HL-60/S4 treated with phorbol 12-myristate 13-acetate at 8.2 ng/mL for 4 days and 3 days (cell line): ENCODE measurements around the gene MAG.

Experiments
- in situ Hi-C: fragments of 300-500 bp; cut with MboI; formaldehyde crosslinking; loops from 2 replicates; pipeline ENCODE4 v1.15.0; 2022; ENCODE audit warnings: low sequenced_read_pairs

The MAG gene

DNA sequence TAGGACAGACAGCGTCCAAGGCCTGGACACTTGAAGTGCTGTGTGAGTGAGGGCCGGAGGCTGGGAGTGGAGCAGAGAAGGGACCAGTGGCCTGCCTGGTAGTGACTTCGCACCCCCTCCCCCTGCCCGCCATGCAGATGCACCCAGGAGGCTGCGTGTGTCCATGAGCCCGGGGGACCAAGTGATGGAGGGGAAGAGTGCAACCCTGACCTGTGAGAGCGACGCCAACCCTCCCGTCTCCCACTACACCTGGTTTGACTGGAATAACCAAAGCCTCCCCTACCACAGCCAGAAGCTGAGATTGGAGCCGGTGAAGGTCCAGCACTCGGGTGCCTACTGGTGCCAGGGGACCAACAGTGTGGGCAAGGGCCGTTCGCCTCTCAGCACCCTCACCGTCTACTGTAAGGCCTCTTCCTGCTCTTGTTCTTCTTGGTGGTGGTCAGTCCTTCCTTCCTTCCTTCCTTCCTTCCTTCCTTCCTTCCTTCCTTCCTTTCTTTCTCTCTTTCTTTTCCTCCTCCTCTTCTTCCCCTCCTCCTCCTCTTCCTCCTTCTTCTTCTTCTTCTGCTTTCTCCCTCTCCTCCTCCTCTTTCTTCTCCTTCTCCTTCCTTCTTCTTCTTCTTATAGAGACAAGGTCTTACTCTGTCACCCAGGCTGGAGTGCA lies 49.7 kb downstream of the MAG start:
- in situ Hi-C loops = no loop called here

DNA sequence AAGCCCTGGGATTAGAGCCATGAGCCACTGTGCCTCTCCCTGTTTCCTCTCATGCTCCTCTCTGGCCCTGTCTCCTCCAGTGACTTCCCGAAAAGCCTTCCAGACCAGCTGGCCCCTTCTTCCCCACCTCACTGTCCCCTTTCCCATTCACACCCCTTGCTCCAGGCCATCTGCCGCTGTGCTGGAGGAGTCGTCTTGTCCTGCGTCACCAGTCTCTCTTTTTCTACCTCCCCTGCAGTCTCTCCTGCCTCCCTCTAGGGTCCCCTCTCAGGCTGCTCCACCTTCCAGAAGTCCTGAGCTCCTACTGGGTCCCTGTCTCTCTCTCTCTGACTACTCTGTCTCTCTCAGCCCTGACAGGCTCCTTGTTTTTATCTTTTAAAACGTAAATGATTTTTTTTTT lies 50.5 kb downstream of the MAG start:
- in situ Hi-C loops = no loop called here

DNA sequence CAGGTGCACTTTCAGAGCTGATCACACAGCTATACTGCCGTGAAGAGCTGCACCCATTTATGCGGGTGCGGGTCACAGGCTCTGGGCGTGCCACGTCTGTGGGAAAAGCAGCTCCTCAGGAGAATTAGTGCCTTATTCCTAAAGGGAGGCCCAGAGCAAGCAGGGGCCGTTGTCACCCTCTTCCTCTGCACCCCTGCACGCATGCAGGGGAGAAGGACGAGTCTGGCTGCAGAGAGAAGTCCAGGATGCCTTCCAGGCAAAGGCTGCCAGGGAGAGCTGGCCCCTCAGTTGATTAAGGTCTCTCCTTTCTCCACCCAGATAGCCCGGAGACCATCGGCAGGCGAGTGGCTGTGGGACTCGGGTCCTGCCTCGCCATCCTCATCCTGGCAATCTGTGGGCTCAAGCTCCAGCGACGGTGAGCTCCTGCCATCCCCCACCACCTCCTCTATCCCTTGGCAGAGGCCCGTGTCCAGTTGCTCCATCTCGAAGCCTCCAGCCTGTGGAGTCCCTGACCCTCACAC lies 52.6 kb downstream of the MAG start:
- in situ Hi-C loops = no loop called here

DNA sequence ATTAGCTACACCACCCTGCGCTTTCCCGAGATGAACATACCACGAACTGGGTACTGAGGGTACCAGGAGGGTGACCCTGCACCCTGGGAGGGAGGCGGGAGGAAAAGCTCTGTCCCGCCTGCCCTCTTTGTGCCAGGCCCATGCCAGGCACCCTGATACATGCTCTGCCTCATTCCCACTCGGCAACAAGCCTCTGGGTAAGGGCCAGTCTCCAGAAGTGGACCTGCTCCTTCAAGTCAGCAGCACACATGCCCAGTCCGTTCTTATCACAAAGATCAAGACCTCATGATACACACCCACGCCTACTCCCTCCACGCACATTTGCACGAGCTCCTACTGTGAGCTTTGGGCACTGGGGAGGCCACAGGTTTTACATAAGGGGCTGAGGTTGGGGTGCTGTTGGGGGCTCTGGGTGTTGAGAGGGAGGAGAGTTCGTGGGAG lies 53.7 kb downstream of the MAG start:
- in situ Hi-C loops = no loop called here

DNA sequence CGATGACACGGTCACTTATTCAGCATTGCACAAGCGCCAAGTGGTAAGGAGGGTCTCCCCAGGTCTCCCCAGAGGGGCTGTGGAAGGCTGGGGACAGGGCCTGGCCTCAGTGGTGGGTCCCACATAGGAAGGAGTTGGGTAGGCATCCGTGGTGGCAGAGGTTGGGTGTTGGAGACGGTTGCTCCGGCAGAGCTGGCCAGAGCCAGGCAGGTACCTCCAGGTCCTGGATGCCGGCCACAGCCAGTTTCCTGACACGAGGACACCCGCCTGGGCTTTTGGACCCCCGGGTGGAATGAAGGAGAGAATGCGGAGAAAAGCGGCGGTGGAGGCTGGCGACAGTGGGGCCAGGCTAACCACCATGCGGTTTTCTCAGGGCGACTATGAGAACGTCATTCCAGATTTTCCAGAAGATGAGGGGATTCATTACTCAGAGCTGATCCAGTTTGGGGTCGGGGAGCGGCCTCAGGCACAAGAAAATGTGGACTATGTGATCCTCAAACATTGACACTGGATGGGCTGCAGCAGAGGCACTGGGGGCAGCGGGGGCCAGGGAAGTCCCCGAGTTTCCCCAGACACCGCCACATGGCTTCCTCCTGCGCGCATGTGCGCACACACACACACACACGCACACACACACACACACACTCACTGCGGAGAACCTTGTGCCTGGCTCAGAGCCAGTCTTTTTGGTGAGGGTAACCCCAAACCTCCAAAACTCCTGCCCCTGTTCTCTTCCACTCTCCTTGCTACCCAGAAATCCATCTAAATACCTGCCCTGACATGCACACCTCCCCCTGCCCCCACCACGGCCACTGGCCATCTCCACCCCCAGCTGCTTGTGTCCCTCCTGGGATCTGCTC lies 54.5 kb downstream of the MAG start:
- in situ Hi-C loops = no loop called here

DNA sequence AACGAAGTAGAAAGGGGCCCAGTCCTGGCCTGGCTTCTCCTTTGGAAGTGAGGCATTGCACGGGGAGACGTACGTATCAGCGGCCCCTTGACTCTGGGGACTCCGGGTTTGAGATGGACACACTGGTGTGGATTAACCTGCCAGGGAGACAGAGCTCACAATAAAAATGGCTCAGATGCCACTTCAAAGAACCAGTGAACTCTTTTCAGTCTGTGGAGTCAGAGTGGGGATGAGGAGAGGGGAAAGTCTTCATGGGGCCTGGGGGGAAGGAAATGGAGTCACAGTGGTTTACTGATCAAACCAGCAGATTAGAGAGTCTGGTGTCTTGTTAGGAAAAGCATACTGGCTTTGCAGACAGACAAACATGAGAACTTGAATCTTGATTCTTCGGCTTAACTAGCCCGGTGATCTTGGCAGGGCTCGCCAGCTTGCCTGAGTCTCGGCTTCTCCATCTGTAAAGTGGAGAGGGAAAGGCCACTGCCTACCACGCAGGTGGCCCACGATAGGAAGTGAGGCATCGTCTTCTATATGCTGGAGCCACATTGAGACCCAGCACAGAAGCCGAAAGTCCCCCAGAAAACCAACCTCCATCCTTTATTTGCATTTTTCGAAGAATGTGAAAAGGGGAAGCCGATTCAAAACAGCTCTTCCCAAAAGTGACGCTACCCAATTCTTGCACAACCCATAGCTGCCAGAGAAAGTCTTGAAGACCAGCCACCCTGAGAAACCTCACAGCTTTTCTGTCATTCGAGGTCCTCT lies 55.4 kb downstream of the MAG start, which contains the start of gene FFAR1:
Gene FFAR1 (plus strand): TSS at position 732 of the 759 bp plus-strand sequence. CDS start 3,650 bp downstream, outside the sequence.
- in situ Hi-C loops = no loop called here

DNA sequence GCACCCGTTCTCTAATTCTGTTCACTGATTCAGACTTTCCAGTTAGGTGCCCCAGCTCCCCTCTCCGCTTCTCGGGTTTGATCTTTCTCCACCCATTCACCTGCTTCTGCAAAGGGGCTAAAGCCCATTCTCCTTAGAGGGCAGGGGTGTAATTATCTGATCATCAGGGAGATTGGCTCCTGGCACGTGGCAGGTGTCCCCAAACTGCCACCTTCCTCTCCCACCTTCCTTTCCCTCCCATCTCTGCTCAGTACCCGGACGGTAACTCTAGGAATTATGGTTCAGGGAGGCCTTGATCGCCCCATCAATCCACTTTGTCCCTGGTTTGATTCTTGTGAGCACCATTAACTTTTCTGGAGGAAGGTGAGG lies 56.0 kb downstream of the MAG start:
- in situ Hi-C loops = no loop called here

DNA sequence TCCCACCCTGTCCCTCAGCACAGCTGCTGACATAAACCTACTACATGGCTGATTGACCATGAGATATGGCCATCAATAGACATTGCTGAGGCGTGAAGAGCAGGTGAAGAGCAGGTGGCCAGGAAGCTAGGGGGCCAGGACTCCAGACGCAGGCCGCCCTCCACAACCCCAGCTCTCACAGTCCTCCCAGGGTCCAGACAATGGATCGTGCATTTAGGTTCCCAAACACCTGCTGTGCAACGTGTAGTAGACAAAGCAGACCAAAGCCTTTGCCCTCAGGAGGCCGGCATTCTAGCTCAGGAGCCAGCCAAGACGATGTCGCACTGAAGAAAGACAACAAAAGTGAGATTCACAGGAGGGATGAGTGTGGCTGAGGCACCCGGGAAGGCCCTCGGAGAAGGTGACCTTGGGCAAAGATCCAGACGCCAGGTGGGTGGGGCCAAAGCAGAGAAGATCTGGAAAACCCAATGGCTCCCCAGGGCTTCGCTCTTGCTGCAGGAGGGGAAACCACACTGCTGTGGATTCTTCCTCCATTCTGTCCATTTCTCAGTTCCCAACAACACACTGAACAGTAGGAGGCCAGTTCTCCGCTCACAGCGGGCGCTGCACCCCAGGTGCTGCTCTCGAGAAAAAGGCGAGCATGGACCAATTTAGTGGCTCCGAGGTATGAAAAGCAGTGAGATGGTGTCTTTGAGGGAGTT lies 57.1 kb downstream of the MAG start:
- in situ Hi-C loops = no loop called here

DNA sequence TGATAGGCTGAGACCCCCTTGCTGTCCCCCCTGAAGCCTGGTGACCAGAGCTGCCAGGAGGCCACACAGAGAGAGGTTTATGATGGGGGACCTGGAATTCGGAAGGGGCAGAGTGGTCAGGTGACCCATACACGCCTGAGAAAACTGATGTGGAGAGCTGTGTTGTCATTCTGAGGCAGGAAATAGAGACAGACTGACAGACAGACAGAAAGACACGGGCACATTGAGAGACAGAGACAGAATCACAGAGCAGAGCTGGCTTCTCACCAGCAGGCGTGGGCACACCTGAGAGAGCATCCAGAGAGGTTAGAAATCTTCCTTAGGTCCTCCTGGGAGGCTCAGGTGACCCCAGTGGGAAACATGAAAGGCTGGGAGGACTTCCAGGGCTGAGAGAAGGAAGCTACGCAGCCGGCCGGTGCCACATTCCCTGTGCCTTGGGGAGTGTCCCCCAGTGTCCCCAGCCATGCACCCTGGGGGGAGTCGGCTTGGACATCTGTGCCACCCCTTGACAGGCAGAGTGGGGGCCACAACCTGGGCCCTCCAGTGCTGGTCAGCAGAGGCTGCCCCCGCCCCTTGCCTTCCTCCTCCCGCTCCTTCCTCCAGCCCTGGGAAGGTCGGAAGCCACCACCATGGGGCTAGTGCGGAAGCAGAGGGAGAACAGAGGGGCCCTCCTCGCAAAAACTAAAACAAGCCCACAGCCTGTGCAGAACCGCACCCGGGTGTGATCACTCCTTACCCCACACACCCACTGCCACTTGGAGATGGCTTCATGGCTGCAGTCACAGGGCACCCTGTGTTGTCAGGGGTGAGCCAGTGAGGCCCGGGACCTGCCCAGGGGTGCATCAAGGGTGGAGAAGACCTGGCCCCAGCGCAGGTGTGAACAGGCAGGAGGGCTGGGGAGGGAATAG lies 57.9 kb downstream of the MAG start:
- in situ Hi-C loops = no loop called here

DNA sequence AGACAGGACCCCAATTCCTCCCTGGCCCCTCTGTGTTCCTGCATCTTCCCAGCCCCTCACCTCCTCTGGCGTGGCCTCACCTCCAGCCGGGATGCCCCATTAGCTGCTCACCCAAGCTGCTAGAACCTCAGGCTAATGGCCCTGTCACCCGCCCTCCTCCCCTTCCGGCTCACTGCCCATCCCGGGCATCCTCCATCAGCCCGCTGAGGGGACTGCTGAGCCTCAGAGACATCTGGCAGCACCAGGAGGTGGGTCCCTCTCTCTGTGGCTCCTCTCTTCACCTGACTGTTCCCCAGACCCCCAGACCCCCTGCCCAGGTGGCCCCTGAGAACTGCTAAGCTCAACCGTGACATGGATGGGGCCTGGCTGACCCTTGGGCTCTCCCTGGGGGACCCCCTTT lies 58.6 kb downstream of the MAG start:
- in situ Hi-C loops = no loop called here

DNA sequence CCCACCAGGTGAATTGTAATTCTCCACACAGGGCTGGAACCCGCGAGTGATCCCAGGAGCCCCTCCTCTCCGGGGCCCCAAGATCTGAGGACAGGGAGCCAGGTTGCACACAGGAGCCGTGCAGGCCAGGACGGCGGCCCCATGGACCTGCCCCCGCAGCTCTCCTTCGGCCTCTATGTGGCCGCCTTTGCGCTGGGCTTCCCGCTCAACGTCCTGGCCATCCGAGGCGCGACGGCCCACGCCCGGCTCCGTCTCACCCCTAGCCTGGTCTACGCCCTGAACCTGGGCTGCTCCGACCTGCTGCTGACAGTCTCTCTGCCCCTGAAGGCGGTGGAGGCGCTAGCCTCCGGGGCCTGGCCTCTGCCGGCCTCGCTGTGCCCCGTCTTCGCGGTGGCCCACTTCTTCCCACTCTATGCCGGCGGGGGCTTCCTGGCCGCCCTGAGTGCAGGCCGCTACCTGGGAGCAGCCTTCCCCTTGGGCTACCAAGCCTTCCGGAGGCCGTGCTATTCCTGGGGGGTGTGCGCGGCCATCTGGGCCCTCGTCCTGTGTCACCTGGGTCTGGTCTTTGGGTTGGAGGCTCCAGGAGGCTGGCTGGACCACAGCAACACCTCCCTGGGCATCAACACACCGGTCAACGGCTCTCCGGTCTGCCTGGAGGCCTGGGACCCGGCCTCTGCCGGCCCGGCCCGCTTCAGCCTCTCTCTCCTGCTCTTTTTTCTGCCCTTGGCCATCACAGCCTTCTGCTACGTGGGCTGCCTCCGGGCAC lies 59.6 kb downstream of the MAG start:
- in situ Hi-C loops = no loop called here

DNA sequence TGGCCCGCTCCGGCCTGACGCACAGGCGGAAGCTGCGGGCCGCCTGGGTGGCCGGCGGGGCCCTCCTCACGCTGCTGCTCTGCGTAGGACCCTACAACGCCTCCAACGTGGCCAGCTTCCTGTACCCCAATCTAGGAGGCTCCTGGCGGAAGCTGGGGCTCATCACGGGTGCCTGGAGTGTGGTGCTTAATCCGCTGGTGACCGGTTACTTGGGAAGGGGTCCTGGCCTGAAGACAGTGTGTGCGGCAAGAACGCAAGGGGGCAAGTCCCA lies 60.2 kb downstream of the MAG start:
- in situ Hi-C loops = no loop called here

DNA sequence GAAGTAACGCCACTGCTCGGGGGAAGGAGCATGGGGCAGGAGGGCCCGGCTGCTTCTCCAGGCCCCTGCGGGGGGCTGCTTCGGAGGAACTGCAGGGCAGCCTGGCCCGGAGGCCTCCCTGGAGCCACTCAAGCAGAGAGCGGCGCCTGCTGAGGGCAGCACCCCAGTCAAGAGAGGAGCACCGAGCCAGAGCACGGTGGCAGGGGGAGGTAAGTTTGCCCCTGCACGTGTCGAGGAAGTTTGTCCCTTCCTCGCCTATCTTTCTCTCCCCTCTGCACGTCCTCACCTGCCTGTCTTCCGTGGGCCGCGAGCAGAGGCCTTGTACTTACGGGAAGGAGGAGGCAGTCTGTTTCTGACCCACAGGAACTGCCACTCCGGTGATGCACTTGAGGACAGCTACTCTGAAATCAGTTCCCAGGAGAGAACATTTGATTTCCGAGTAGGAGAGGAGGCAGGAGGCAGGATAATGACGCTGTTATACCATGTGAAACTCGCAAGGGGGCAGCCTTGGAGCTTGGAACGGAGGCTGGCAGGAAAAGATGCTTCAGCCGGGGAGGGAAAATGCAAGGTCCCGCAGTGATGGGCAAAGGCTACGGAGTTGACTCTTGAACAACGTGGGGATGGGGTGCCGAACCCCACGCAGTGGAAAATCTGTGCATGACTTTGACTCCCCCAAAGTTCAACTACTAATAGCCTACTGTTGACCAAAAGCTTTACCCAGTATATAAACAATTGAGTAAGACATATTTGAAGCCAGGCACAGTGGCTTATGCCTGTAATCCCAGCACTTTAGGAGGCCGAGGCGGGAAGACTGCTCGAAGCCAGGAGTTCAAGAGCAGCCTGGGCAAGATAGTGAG lies 60.7 kb downstream of the MAG start:
- in situ Hi-C loops = no loop called here

DNA sequence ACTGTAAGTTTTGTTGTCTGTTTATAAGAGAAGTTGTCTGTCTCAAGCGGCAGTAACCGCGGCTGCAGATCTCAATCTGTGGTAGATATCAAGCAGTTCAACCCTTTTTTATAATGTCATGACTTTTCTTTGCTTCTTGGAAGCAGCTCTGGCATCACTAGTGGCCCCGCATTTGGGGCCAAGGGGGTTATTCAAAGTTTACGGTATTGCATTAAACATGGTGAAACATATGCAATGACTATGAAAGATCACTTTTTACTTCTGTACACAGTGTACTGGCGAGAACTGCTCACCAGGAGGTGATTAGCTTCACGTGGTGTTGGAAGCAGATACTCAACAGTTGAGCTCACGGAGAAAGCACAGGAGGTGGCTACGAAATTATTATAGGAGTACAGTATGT lies 61.7 kb downstream of the MAG start:
- in situ Hi-C loops = no loop called here

DNA sequence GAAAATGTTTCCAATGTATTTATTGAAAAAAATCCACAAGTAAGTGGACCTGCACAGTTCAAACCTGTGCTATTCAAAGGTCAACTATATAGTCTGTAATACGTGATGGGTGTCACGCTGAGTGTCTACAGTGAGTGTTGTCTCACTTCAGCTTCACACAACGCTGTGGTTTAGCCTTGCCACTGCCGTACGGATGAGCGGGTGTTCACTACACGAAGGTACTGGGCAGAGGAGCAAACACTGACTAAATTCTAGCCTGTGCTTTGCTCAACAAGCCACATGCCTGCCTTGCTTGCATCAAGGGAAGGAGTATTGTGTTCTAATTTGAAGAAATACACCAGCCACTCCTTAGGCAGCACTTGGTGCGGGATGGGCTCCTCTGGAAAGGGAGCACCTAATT lies 62.9 kb downstream of the MAG start:
- in situ Hi-C loops = loop anchor here (5.0 kb wide), 1 partner anchor 112 kb away; no protein-coding TSS in a partner anchor

DNA sequence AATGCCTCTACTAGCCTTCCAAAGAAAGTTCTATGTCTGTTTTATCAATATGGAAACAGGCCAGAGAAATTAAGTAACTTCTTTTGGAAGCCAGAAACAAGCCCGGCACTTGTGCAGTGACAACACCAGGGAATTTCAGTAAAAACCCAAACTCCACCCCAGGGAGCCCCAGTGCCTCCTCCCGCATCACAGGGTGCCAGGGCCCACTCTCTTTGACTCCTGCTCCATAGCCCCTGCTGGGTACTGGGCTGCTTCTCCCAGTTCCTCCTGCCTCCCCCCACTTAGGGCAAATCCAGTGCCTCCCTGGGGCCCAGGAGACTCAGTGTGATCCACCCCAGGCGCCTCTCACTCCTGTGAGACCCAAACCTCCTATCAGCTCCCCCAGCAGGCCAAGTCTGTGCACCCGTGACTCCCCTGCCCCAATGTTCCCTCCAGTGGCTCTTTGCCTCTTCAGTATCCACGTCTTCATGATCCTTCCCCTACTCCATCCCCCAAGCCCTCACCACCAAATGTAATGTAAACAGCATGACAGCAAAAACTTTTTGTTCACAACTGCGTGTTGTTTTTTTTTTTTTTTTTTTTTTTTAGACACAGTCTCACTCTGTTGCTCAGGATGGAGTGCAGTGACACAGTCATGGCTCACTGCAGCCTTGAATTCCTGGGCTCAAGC lies 64.0 kb downstream of the MAG start:
- in situ Hi-C loops = loop anchor here (5.0 kb wide), 1 partner anchor 111 kb away; no protein-coding TSS in a partner anchor

DNA sequence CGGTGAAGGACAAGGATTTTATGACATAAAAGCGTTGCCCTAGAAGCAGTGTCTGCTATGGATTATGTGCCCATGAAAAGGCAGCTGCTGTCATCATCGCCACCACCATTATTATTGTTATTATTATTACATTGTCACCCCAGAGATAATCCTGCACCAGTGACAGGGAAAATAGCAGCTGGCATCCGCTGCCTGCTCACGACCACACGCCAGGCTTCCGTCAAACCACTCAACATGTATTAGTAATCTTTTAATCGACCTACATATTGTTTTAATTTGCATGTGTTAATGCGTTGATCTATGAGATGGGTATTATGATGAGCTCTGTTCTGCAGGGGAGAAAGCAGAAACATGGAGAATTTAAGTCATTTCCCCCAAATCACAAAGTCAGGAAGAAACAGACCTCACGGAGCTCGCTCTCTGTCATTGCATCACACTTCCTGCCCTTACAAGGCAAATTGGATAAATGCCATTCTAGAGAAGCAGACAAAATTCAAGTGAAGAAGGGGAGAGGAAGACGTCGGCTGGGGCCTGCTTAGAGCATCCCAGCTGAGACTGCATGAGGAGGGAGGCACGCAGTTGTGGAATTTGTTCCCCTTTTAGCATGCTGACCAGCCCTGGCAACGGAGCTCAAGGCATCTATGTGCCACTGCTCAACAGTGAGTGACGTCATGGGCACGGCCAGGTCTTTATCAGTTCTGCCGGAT lies 66.1 kb downstream of the MAG start, which contains the start of gene FFAR3:
Gene FFAR3 (plus strand): TSS at position 594 of the 707 bp plus-strand sequence. CDS start 431 bp downstream, outside the sequence.
- in situ Hi-C loops = loop anchor here (5.0 kb wide), 1 partner anchor 109 kb away; no protein-coding TSS in a partner anchor
